Activated T-cell treated with anti-CD3 and anti-CD28 coated beads, Interleukin-2, amount 50 U/mL, for 1 hour (primary cell): Measurements from ENCODE around the gene CACNB1.

Source experiments
- DNase-seq: peaks from one replicate; pipeline ENCODE4 v3.0.0-alpha.2; 2020

The CACNB1 gene

GRCh38 chr17:39200070-39200879, 2.8 kb upstream of the CACNB1 start, which contains the start of gene RPL19:
TSS of gene RPL19 (plus strand) at chr17:39200283. CDS start at chr17:39200345, 62 bp downstream.
- DNase-seq: peak; percentile 83

DNA sequence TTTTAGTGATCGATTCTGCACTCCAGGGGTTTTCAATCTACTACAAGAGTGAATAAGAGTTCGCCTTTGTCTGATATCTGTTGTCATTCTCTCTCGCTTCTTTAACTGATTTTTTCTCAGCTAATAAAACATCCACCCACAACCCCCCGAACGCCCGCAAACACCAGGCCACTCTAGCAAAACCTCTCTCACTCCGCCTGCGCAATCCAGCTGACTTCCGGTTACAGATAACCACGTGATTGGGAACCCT, 2.3 kb upstream of the CACNB1 start:
- peak; percentile 74 for DNase-seq

GRCh38 chr17:39198186-39198566, 707 bp upstream of the CACNB1 start:
- no peak for DNase-seq

DNA sequence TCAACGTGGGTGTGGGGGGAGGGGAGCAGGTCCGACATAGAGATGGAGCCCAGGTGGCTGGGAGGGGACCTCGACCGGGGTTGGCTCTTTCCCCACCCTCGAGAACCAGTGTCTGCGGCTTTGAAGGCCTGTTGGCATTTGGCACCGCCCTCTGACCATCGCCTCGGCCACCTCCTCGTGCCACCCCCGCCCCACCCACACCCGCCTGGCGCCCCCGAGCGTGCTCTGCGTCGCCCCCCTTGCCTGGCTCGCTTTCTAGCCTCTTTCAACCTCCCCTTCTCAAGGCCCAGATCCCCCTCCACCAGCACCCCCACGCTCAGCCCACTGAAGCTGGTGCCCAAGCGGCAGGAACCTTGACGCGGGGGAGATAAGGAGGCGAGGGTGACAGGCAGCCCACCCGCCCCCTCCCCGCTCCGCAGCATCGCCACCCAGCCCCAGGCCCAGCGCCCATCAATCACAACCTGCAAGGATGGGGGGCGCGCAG, 619 bp downstream of the CACNB1 start:
- DNase-seq: no peak

DNA sequence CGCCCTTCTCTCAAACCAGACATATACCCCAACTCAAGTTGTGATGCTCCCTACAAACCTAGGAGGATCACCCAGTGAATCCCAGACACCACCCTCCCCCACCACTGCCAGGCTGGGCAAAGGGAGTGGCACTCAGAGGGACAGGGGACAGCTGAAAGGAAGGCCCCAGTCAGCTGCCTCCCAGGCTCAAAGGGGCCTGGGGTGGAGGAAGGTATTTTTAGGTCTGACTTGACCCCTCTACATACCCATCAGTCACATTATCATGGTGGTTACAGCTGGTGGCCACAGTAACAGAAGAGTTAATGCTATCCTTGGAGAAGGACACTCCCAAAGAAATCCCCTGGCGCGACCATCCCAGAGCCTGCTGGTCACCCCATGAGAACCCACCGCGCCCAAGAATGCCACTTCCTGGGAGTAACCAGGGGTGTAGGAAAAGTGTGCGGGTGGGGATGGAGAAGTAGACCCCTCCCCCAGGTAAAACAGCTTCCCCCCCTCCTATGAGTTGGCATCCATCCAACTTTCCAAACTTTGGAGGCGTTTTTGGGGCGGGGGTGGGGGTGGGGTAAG, 1.1 kb downstream of the CACNB1 start:
- no peak for DNase-seq

DNA sequence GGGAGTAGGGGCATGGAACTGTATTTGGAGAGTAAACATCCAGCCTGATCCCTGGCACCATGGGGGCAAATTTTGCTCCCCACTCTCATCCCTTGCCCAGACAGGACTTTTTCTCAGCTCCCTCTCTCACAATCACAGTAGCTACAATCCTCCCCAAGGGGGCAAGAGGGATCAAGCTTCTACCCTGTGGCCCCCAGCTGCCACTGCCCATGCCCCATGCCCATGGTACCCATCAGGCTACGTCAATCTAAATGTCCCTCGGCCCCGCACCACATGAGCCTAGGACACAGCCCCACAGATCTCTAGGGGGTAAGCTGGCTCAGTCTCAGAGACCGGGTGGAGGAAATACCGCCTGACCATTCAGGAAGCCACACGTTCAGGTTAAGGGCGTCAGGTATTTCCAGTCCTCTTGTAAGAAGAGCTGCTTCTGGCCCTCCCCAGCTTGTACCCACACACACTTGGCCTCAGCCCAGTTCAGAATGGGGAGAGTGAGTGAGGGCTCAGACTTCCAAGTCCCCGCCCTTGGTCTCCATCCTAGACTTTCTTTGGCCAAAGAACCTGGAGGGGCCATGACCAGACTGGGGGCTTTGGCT, 1.8 kb downstream of the CACNB1 start:
- DNase-seq: no peak

DNA sequence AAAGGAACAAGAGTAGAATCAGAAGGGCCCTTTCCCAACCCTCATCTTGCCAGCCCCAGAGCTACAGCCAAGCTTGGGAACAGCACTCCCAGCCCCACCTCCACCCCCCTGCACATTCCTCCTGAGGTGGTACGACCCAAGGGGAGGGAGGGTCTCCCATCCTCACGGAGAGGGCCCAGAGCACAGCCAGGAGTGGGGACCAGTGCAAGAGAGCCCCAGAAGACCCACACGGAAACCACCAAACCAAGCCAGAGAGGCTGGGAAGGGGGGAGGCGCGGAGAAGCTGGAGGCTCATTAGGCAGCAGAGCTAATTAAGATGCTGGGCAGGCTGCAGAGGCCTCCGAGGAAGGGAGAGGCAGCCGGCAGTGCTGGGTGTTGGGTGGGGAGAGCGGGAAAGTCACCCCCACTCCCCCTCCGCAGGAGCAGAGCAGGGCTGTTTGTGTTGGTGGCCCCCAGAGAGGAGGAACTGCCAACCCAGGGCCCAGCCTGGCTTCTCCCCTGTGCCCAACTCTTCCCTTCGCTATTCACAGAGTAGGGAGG, 2.4 kb downstream of the CACNB1 start:
- no peak for DNase-seq

DNA sequence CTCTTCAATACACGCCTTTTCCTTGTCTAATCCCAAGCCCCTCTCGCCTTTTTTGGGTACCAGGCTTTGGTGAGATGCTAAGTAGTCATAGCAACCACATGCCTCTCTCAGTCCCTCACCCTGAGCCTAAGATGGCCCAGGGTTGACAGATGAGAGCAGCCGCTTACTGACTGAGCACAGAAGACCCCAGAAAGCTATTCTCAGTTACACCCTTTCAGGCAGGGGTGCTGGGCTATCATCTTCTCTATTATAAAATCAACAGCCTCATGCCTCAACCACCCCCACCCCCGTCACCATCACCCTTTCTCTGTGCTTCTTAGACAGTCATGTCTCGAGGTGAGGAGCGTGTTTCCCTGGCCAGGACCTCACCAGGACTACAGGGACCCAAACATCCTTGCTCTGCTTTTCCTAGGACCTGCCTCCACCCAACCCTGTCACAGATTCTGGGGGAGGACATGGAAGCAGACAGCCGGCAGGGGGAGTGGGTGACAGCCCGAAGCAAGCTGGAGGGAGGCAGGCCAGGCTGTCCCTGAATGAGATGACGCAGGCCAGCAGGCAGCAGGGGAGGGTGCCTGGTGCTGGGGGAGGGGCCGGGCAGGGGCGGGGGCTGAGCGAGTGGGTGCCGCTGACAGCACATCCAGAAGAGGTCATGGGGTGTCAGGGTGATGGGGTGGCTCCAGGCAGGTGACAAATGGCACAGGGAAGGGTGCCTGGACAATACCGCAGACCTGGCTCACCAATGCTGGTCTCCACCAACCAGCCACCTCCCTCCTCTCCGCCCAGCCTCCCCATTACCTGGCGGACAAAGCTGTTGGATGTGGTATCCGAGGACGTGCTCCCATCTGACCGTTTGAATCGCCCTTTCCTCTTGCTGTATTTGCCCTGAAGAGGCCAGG, 3.1 kb downstream of the CACNB1 start:
- DNase-seq: no peak

- no peak for DNase-seq
Observed at GRCh38 chr17:39193346-39193745, 4.1 kb downstream of the CACNB1 start.

GRCh38 chr17:39192901-39193300, 4.6 kb downstream of the CACNB1 start:
- no peak for DNase-seq

GRCh38 chr17:39191750-39192510, 5.5 kb downstream of the CACNB1 start:
- DNase-seq: no peak

DNA sequence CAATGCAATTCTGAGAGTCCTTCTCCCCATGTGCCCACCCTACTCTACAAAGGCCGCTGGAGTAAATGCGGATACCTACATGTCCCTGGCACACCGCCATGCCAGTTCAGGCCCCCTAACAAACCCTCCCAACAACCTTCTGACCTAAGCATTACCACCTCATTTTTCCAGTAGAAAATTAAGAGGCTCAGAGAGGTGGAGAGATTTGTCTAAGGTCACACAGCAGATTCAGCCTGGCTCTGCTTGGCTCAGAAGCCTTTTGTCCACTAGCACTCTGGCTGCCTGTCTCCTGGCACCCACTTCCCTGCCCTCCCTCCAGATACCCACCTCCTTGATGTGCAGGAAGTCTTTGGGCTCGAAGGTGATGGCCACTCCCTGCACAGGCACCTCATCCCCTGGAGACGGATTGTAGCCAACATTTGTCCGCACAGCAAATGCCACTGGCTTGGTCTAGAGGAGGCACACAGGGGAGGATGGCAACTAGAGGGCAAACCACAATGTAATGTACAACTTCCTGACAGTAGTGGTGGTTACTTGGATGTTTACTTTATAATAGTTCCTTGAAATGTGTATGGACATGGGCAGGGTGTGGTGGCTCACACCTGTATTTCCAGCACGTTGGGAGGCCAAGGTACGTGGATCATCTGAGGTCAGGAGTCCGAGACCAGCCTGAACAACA, 10.2 kb downstream of the CACNB1 start:
- DNase-seq: no peak

DNA sequence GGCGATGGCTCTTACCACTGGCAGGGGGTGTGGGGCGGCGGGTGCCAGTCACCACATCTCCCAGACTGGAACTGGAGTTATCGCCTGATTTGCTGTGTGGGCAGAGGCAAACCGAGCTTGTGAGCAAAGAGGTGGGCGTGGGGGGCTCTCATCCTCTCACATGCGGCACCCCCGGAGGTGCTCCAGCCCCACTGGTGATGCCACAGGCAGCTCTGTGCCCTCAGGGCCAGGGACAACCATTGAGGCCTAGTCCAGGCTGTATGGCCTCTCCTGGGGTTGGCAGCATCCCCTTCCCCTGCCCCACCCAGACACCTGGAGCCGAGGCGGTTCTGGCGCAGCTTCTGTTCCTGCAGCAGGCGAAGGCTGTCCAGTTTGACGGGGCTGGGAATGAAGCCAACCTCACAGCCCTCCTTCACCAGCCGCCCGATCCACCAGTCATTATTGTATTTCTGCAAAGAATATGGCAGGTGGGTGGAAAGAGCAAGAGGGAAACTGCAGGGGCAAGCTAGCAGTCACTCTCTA, 10.9 kb downstream of the CACNB1 start:
- DNase-seq: no peak

DNA sequence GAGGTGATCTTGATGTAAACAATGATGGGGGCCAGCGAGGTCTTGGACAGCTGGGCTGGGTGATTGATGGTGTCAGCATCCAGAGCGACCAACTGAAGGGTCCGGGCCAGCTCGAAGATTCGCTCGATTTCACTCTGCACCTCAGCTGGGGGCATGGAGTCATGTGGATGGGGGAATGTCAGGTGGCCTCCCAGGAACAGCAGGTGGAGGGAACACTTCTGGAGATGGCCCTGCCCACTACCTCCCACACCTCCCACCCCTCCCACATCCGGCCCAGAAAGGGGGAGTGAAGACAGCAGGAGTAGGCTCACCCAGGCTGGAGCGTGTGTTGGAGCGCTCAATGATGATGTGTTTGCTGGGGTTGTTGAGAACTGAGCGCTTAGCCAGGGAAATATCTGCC, 13.7 kb downstream of the CACNB1 start:
- no peak for DNase-seq

- DNase-seq: no peak
Observed at GRCh38 chr17:39183045-39183444, 14.4 kb downstream of the CACNB1 start.

GRCh38 chr17:39181303-39181702, 16.2 kb downstream of the CACNB1 start:
- DNase-seq: no peak

DNA sequence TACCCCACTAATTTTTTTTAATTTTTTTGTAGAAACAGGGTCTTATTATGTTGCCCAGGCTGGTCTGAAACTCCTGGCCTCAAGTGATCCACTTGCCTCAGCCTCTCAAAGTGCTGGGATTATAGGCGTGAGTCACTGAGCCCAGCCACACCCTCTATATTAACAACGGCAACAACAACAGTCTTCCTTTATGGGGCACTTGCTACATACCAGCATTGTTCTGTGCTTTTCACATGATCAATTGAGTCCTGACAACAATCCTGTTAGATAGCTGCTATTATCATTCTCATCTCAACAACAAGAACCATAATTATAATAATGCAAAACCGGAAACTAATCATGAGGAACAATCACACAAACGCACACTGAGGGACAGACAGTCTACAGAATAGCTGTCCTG, 18.9 kb downstream of the CACNB1 start:
- DNase-seq: no peak

DNA sequence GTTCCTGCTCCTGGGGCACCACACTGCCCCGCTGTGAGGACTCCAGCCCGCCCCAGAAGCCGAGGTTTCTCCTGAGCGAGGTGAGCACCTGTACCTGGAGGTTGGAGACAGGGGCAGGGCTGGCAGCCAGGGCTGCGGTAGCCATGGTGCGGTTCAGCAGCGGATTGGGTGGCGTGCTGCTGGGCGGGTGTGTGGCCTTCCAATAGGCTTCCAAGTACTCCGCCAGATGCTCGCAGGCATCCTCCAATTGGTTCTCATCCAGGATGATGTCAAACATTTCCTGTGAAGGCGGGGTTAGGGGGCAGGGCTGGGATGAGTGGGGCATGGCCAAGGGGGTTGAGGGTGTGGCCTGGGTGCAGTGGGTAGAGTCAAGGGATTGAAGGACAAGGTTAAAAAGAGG, 20.2 kb downstream of the CACNB1 start:
- no peak for DNase-seq

DNA sequence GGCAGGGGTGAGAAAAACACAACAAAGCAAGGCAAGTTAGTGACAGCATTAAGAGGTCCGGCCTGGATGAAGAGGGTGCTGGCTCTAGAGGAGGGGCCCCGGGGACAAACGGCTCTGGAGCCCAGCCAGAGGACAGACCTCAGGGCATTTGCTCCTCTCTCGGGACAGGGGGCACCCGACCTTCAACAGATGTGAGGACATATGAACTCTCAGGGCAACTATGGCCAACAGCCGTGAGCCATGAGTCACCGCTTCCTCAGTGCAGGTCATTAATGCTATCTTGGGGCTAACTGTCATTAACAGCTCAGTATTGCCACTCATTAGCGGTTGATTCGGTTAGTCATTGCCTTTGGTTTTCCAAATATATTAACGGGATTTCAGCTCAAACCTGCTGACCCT, 21.8 kb downstream of the CACNB1 start:
- no peak for DNase-seq

GRCh38 chr17:39174920-39175694, 22.4 kb downstream of the CACNB1 start:
- DNase-seq: peak; percentile 77
